Measurements from ENCODE around the gene ELL2.
A peak's percentile ranks its signal among the peaks of the same experiment; 100 is the strongest.
"Not testable (repeated sequence)": the region's sequence is repeated elsewhere in the genome, so short reads cannot be mapped to it uniquely, and the experiment has no call there.

Gene ELL2

GRCh38 chr5:95927927-95928723 lies 33.5 kb downstream of the ELL2 start:
- peak; percentile 79 for DNase-seq

GRCh38 chr5:95927300-95927699 lies 34.4 kb downstream of the ELL2 start:
- not testable (repeated sequence) for DNase-seq

- DNase-seq, result peak; percentile 49
Observed at GRCh38 chr5:95925939-95926338, 35.7 kb downstream of the ELL2 start.

GRCh38 chr5:95925378-95925744 lies 36.3 kb downstream of the ELL2 start:
- DNase-seq, result no peak

GRCh38 chr5:95924720-95925377 lies 36.8 kb downstream of the ELL2 start:
- DNase-seq, result no peak

- DNase-seq, result no peak
Observed at GRCh38 chr5:95923918-95924544, 37.6 kb downstream of the ELL2 start.

- no peak for DNase-seq
Observed at GRCh38 chr5:95922798-95923197, 38.9 kb downstream of the ELL2 start.

- no peak for DNase-seq
Observed at GRCh38 chr5:95921501-95921900, 40.1 kb downstream of the ELL2 start.

GRCh38 chr5:95920822-95921221 lies 40.8 kb downstream of the ELL2 start:
- DNase-seq, result no peak

GRCh38 chr5:95919658-95920057 lies 42.0 kb downstream of the ELL2 start:
- no peak for DNase-seq

- no peak for DNase-seq
Observed at GRCh38 chr5:95918421-95919006, 43.1 kb downstream of the ELL2 start.

GRCh38 chr5:95917207-95917606 lies 44.4 kb downstream of the ELL2 start:
- DNase-seq, result no peak

- no peak for DNase-seq
Observed at GRCh38 chr5:95916687-95917085, 45.0 kb downstream of the ELL2 start.

GRCh38 chr5:95915999-95916686 lies 45.5 kb downstream of the ELL2 start:
- DNase-seq, result no peak

GRCh38 chr5:95913663-95914062 lies 48.0 kb downstream of the ELL2 start:
- DNase-seq, result no peak

- DNase-seq, result no peak
Observed at GRCh38 chr5:95912029-95912428, 49.6 kb downstream of the ELL2 start.

- DNase-seq, result no peak
Observed at GRCh38 chr5:95910521-95910920, 51.1 kb downstream of the ELL2 start.

- no peak for DNase-seq
Observed at GRCh38 chr5:95909738-95910137, 51.9 kb downstream of the ELL2 start.

- DNase-seq, result no peak
Observed at GRCh38 chr5:95908799-95909198, 52.9 kb downstream of the ELL2 start.

- DNase-seq, result no peak
Observed at GRCh38 chr5:95907740-95908706, 53.6 kb downstream of the ELL2 start.

GRCh38 chr5:95907067-95907705 lies 54.5 kb downstream of the ELL2 start:
- no peak for DNase-seq
